MM.1S (cell line): ENCODE measurements around the gene DDX20.

Source experiments
- EZH2 ChIP-seq: fragments of 300-600 bp; sonication (generic); optimal IDR thresholded peaks from 2 replicates; pipeline ENCODE3; 2017; ENCODE audit warnings: low read depth, mild to moderate bottlenecking, antibody characterized with exemption, low read length, mixed read lengths
- EZH2phosphoT487 ChIP-seq: fragments of 300-600 bp; sonication (generic); IDR thresholded peaks from 2 replicates; pipeline ENCODE4 v1.6.1; 2018; ENCODE audit warnings: antibody characterized with exemption, low read length
- TF ChIP-seq, protein P1 (sequence below): fragments of 300-600 bp; sonication (generic); IDR thresholded peaks from 2 replicates; pipeline ENCODE4 v1.5.1; 2016; ENCODE audit warnings: antibody characterized with exemption, low read length, mixed read lengths

DNA sequence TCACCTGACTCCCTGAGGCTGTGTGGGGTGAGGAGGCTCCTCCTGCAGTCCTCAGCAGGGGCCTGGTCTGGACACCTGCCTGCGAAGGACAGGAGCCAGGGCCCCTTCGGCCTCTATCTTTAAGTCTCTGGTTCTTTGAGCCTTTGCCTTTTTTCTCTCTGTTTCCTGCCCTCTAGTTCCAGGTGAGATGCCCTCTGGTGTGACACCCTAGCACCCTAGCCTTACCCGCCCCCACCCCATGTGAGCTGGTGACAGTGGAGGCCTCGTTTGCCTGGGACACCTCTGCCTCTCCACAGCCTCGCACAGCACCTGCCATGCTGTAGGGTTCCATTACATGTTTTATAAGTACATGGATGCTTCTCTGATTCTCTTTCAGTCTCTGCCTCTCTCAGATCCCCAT, 47.3 kb downstream of the DDX20 start:
- TF ChIP-seq, protein P1, sequence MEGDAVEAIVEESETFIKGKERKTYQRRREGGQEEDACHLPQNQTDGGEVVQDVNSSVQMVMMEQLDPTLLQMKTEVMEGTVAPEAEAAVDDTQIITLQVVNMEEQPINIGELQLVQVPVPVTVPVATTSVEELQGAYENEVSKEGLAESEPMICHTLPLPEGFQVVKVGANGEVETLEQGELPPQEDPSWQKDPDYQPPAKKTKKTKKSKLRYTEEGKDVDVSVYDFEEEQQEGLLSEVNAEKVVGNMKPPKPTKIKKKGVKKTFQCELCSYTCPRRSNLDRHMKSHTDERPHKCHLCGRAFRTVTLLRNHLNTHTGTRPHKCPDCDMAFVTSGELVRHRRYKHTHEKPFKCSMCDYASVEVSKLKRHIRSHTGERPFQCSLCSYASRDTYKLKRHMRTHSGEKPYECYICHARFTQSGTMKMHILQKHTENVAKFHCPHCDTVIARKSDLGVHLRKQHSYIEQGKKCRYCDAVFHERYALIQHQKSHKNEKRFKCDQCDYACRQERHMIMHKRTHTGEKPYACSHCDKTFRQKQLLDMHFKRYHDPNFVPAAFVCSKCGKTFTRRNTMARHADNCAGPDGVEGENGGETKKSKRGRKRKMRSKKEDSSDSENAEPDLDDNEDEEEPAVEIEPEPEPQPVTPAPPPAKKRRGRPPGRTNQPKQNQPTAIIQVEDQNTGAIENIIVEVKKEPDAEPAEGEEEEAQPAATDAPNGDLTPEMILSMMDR = no peak
- TF ChIP-seq EZH2phosphoT487 = no peak
- TF ChIP-seq EZH2 = no peak
